ENCODE measurements around the gene DAPP1.
"Not testable (repeated sequence)": the region's sequence is repeated elsewhere in the genome, so short reads cannot be mapped to it uniquely, and the experiment has no call there.

Gene DAPP1

DNA sequence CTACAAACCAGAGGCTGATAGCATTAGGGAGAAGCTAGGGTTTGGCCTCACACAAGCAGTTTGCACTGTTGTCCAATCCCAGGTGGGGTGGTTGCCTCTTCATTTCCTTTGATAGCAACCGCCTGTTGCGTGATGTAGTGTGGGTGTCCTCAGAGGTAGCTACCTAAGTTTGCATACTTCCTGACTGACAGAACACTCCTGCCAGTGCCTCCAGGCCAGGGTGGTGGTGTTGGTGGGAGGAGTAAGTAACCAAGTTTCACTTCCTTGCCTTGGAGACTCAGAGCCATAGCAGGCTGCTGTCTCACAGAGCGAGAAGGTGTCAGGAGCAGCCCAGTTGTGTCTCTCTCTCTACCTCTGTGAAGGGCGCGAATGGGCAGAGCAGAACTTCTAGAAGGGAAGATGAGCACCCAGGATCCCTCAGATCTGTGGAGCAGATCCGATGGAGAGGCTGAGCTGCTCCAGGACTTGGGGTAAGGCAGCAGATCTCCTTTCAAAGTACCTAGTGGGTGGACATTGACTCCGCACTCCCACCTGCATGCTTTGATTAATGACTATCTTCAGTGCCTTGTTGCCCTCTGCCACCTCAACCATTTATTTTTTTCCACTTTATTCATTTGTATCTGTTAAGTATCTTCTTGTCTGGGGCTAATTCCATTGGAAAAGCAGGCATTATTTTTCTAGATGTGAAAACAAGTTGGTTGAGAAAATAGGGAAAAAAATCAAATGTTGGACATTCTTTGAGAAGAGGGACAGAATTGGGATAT, at the start of gene DAPP1:
Gene DAPP1 (plus strand): TSS at position 283 of the 764 bp plus-strand sequence. CDS start 87 bp downstream, at position 370.
- DNase-seq = peak; percentile 51 to 78

DNA sequence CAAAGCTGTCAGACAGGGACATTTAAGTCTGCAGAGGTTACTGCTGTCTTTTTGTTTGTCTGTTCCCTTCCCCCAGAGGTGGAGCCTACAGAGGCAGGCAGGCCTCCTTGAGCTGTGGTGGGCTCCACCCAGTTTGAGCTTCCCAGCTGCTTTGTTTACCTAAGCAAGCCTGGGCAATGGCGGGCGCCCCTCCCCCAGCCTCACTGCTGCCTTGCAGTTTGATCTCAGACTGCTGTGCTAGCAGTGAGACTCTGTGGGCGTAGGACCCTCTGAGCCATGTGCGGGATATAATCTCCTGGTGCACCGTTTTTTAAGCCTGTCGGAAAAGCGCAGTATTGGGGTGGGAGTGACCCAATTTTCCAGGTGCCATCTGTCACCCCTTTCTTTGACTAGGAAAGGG, 45.8 kb upstream of the DAPP1 start:
- not testable (repeated sequence) for DNase-seq

GRCh38 chr4:99783940-99784339, 32.7 kb upstream of the DAPP1 start:
- no peak for DNase-seq

DNA sequence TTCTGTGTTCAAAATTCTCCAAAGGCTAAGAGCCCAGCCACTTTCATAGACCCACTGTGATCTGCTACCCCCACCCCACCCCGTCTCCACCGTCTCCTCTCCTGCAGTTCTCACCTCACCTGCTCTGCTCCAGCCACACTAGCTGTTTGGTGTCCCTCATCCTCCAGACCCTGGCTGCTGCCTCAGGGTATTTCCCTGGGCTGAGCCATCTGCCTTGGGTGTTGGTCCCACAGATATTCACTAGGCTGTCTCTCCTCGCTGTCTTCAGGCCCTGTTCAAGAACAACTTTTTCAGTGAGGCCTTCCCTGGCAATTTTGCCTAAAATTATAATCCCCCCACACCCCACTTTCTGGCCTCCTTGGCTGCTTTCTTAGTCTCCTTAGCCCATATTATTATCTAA, 31.8 kb upstream of the DAPP1 start:
- DNase-seq = no peak

- no peak for DNase-seq
These were observed 25.6 kb upstream of the DAPP1 start for GRCh38 chr4:99790796-99791617.

- DNase-seq = no peak
These were observed 16.2 kb upstream of the DAPP1 start for GRCh38 chr4:99800332-99801004.

DNA sequence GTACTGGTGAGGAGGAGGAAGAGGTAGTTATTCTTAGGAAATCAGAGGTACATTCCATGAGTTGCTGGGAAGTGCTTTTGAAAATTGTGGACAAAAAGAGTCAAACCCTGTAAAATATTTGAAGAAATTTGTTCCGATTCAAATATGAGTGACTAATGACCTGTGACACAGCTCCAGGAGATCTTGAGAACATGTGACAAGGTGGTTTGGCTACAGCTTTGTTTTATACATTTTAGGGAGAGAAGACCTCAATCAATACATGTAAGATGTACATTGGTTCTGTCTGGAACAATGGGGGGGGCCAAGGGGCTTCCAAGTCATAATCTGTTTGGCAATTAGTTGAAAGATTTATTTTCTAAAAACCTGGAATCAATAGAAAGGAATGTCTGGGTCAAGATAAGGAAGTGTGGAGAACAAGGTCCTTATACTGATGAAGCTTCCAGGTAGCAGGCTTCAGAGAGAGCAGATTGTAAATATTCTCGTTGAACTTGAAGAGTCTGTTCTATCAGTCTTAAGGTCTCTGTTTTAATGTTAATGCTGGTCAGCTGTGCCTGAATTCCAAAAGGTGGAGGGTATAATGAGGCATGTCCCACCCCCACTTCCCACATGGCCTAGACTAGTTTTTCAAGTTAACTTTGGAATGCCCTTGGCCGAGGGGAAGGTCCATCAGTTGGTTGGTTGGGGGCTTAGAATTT, 15.5 kb upstream of the DAPP1 start:
- DNase-seq = no peak

DNA sequence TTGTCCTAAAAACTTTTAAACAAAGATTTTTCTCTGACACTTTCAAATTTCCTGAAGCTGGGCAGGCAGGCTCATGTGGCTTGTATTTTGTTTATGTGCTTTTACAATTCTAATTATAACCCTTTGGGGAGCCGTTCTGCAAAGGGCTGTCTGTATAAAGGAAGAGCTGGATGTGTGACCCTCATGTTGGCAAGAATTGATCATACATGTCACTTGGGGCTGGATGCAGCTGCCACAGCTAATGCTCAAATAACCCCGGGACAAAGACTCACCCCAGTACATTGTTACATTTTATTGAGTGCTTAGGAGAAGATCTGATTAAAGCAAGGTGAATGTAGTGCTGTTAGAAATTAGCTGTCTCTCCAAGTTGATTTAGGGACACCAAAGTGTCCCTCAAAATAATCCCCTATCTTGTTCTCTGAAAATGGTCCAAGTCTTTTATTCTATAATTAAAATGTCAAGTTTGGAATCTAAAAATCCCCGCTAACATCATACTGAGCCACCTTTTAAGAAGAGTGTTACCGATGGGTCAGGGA, 13.0 kb upstream of the DAPP1 start:
- no peak for DNase-seq

DNA sequence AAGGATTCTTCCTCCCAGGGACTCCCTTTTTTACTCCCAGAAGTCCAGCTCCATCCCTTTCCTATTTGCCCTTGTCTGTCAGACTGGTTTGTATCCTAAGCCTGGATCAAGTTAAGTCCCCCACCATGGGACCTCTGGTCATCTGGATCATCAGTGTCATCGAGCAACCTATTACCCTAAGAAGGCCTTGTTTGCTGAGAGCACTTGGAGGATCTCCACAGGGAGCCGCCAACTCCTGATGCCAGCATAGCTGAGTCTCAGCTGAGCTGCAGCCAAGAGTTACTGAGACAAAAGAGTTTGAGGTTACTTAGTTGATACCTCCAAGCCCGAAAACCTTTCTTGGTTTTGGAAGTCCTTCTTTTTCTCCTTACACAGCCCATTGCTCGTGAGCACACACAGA, 10.1 kb upstream of the DAPP1 start:
- DNase-seq = no peak

DNA sequence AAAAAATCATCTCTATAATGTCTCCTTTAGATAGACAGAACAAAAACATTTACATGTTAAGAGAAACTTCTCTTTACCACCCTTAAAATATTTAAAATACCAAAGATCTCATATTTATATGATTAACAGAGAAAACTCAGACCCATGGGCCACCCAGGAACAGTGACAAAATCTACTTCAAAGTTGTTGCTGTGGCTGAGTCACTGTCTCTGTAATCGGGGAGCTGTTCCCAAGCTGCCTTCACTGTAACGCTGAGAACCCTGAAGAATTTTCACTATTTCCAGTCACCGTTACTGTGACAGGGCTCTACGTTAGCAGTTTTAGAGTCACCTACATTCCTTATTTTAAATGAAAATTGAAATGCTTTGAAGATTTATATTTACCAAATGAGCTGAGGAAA, 9.0 kb upstream of the DAPP1 start:
- no peak for DNase-seq

DNA sequence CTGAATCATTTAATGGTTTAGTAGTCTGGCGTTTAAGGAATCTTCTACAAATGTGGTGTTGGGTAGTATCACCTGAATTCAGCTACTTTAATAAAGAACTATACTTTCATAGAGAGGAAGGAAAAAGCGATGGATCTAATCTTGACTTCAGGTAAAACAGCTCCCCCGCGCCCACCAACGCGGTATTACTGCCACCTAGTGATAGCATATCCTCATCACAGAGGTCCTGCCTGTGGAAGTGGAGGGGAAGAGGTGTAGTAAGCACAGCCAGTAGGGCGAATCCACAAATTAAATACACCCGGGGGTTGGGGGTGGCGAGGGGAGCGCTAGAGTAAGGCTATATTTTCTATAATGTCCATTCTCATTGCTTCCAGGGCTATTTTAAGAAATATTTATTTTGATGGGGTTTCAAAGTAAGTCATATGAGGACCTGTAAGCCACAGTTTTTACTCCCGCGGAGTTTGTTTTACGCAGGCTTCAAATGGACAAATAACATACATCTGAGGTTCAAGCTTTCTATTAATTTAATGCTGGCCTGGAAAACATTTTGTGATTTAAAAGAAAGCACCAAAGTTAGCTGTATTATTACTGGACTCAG, 8.3 kb upstream of the DAPP1 start:
- peak; percentile 61 to 70 for DNase-seq

DNA sequence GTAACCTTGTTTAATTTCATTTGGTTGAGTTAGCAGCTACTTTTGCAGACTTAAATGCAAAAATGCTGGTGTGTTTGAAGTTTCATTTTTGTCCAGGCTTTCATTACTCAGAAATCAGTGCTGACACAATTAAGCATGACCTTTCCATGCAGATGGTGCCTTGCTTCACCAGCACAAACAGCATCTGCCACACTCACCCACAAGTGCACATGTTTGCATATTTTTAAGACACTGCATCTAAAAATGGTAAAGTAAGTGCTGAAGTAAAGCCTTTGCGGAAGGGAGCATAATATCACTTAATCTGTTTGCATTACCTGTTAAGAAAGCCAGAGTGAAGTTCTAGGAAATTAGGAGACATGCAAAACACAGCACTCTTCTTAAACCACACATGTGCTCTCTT, 7.3 kb upstream of the DAPP1 start:
- no peak for DNase-seq

DNA sequence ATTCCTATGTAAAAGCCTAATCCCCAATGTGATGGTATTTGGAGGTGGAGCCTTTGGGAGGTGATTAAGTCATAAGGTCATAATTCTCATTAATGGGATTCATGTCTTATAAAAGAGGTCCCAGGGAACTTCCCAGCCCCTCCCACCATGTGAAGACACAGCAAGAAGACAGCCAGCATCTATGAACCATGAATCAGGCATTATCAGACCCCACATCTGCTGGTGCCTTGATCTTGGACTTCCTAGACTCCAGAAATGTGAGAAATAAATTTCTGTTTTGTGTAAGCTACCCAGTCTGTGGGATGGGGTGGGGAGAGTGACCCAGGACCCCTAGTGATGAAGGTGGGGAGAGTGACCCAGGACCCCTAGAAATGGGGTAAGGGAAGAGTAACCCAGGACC, 6.1 kb upstream of the DAPP1 start:
- DNase-seq = no peak

- DNase-seq = no peak
These were observed 5.5 kb upstream of the DAPP1 start for GRCh38 chr4:99811117-99811516.

DNA sequence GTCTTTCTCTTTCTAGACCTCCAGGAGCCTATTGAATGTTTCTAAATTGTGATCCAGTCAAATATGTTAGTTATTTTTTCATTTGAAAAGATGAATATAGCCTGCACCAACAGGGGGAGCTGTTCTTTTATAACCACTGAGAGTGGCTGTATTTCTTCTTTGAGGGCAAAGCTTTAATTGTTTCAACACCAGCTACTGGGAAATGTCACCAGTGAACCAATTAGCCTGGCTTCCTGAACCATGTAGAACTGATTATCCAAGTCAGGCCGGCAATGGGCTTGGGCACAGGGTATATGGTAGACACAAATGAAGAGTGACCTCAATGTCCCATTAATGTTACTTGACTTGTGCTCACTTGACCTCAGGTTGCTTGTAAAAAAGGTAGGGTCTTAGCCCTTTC, 4.8 kb upstream of the DAPP1 start:
- DNase-seq = peak; percentile 4 to 24

- no peak for DNase-seq
These were observed 1.0 kb upstream of the DAPP1 start for GRCh38 chr4:99815597-99816011.

DNA sequence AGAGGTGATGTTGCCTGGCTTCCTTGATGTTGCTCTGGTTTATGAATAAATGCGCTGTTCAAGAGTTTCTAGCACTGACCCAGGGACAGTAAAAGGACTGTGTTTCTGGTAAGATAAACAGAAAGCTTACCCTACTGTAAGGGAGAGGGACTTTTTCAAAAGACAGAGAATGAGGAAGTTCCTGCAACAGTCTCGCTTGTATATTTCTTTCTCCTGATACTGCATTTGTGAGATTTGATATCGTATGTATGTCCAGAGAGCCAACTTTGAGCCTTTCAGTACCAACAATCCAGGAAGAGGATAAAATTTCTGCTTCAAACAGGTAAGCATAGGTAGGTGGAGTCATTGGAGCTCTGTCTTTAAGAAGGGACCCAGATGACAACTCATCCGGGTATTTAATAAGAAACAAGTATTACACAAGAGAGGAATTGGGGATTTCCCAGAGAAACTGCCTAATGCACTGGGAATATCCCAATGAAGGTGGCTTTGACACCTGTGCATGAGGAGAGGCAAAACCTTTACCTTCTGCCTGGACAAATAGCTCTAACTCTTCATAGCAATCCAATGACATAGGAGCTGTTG, 773 bp downstream of the DAPP1 start:
- no peak for DNase-seq

GRCh38 chr4:99818661-99819060, 2.0 kb downstream of the DAPP1 start:
- DNase-seq = no peak

GRCh38 chr4:99821918-99822503, 5.4 kb downstream of the DAPP1 start:
- no peak for DNase-seq

DNA sequence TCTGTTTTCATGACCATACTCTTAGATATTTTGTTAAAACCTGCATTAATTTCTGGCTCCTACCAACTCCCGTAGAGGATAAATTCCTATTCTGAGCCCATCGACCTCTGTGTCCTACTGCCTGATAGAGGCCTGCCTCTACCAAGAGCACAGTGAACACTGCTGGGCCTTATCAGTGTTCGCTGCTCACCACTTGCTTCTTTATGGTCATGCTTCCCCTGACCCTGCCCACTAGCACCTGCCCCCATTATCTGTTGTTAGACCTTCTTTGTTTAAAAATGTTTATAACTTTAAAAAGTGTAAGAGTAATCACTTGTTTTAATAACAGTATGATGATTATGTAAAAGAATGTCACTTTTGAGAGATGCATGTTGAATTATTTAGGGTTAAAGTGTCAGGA, 6.1 kb downstream of the DAPP1 start:
- no peak for DNase-seq

GRCh38 chr4:99824070-99824599, 7.5 kb downstream of the DAPP1 start:
- DNase-seq = no peak

All from stimulated activated CD4-positive, alpha-beta T cell treated with anti-CD3 and anti-CD28 coated beads, Interleukin-4, amount 100 ng/mL, for 4 hours (primary cell).